IMR-90 (cell line): Measurements from ENCODE around the gene AREL1. TPM values are rescaled to one million over a fixed set of nuclear protein-coding genes. Genes with fewer than 3 reads are reported as not detected.

Source experiments
- ATAC-seq: fragments of 200-7000 bp; cut with Tn5 transposase; 2 replicates; pipeline ENCODE4 v1.9.1; 2020; ENCODE audit warnings: low read depth, mild to moderate bottlenecking, moderate library complexity
- BruUV-seq: library from RNA; stranded (reverse); fragments of 400-500 nt; replicated peaks from 2 replicates; lab custom pipeline; 2021; lab: Mats Ljungman, UMichigan
- CTCF ChIA-PET: fragments of 300-600 bp; formaldehyde crosslinking; extraction: SDS; loops from one replicate; lab custom pipeline; 2021; ENCODE audit warnings: antibody characterized with exemption; lab: Yijun Ruan, JAX
- POLR2A ChIA-PET: fragments of 300-600 bp; sonication (Branson Sonifier 250); formaldehyde crosslinking; loops from one replicate; lab custom pipeline; 2022; ENCODE audit warnings: antibody characterized with exemption; ENCODE audit not compliant: unreplicated experiment; lab: Charles Lee
- DNase-seq: peaks from one replicate; pipeline ENCODE4 v3.0.0; 2013
- H2AFZ ChIP-seq: replicated peaks from 2 replicates; pipeline ENCODE3; 2013; ENCODE audit warnings: low read length, mild to moderate bottlenecking; ENCODE audit not compliant: poor library complexity
- H2AK5ac ChIP-seq: 2 replicates; pipeline ENCODE4 v1.6.1; 2013; ENCODE audit warnings: low read depth, low read length, inconsistent platforms
- H2AK9ac ChIP-seq: replicated peaks from 2 replicates; pipeline ENCODE3; 2013; ENCODE audit warnings: mild to moderate bottlenecking, low read depth, low read length, moderate library complexity; ENCODE audit not compliant: poor library complexity
- H2BK120ac ChIP-seq: 2 replicates; pipeline ENCODE4 v1.6.1; 2013; ENCODE audit warnings: low read depth, low read length, inconsistent platforms
- H2BK15ac ChIP-seq: 3 replicates; pipeline ENCODE4 v1.6.1; 2013; ENCODE audit warnings: low read depth, low read length, inconsistent platforms
- H2BK20ac ChIP-seq: 2 replicates; pipeline ENCODE4 v1.6.1; 2013; ENCODE audit warnings: low read depth, mild to moderate bottlenecking, inconsistent platforms, low read length, moderate library complexity
- H2BK5ac ChIP-seq: 2 replicates; pipeline ENCODE4 v1.6.1; 2013; ENCODE audit warnings: mild to moderate bottlenecking, low read depth, low read length, inconsistent platforms; ENCODE audit not compliant: poor library complexity, severe bottlenecking
- H3K14ac ChIP-seq: replicated peaks from 2 replicates; pipeline ENCODE4 v1.6.1; 2013; ENCODE audit warnings: low read depth, low read length, inconsistent platforms
- H3K18ac ChIP-seq: 2 replicates; pipeline ENCODE4 v1.6.1; 2013; ENCODE audit warnings: low read depth, low read length, control low read depth
- H3K23ac ChIP-seq: 2 replicates; pipeline ENCODE4 v1.6.1; 2013; ENCODE audit warnings: low read depth, low read length, inconsistent platforms
- H3K27ac ChIP-seq: 2 replicates; pipeline ENCODE4 v1.5.1; 2013; ENCODE audit warnings: mild to moderate bottlenecking, control low read depth, low read length; ENCODE audit not compliant: insufficient read depth
- H3K27me3 ChIP-seq: 2 replicates; pipeline ENCODE4 v1.6.1; 2013; ENCODE audit warnings: low read length; ENCODE audit not compliant: control insufficient read depth, insufficient read depth
- H3K36me3 ChIP-seq: 2 replicates; pipeline ENCODE4 v1.6.1; 2013; ENCODE audit warnings: low read length, mixed read lengths; ENCODE audit not compliant: control insufficient read depth, insufficient read depth
- H3K4ac ChIP-seq: 2 replicates; pipeline ENCODE4 v1.6.1; 2013; ENCODE audit warnings: low read depth, low read length, inconsistent platforms
- H3K4me1 ChIP-seq: 2 replicates; pipeline ENCODE4 v1.6.1; 2013; ENCODE audit warnings: low read length, mixed read lengths; ENCODE audit not compliant: control insufficient read depth, insufficient read depth
- H3K4me2 ChIP-seq: 2 replicates; pipeline ENCODE4 v1.6.1; 2013; ENCODE audit warnings: low read depth, mild to moderate bottlenecking, control low read depth, low read length, moderate library complexity
- H3K4me3 ChIP-seq: 2 replicates; pipeline ENCODE4 v1.5.1; 2013; ENCODE audit warnings: low read depth, mild to moderate bottlenecking, control low read depth, low read length, moderate library complexity; ENCODE audit not compliant: insufficient read depth
- H3K56ac ChIP-seq: 2 replicates; pipeline ENCODE4 v1.6.1; 2013; ENCODE audit warnings: low read length, inconsistent platforms; ENCODE audit not compliant: insufficient read depth; ENCODE audit errors: extremely low read depth
- H3K79me1 ChIP-seq, 2 experiments: 2 replicates each; pipeline ENCODE4 v1.6.1; 2013; ENCODE audit warnings: low read length in 2 of 2, inconsistent platforms in 1 of 2, low read depth in 1 of 2
- H3K9ac ChIP-seq: 2 replicates; pipeline ENCODE4 v1.6.1; 2013; ENCODE audit warnings: low read depth, low read length, control low read depth
- H3K9me1 ChIP-seq: 2 replicates; pipeline ENCODE4 v1.6.1; 2013; ENCODE audit warnings: low read length, inconsistent platforms; ENCODE audit not compliant: insufficient read depth
- H3K9me3 ChIP-seq: 2 replicates; pipeline ENCODE4 v1.6.1; 2013; ENCODE audit warnings: low read length; ENCODE audit not compliant: control insufficient read depth, insufficient read depth
- H4K20me1 ChIP-seq: 2 replicates; pipeline ENCODE4 v1.6.1; 2013; ENCODE audit warnings: low read length, inconsistent platforms; ENCODE audit not compliant: insufficient read depth
- H4K5ac ChIP-seq: 2 replicates; pipeline ENCODE4 v1.6.1; 2013; ENCODE audit warnings: mild to moderate bottlenecking, low read depth, low read length, control low read depth
- H4K8ac ChIP-seq, 2 experiments: 2 replicates each; pipeline ENCODE4 v1.6.1; 2013; ENCODE audit warnings: low read depth in 2 of 2, low read length in 2 of 2, control low read depth in 1 of 2, inconsistent platforms in 1 of 2
- H4K91ac ChIP-seq: 2 replicates; pipeline ENCODE4 v1.6.1; 2013; ENCODE audit warnings: low read depth, low read length, inconsistent platforms; ENCODE audit not compliant: insufficient read depth
- BHLHE40 ChIP-seq: fragments of 150-350 bp; IDR thresholded peaks from 2 replicates; pipeline ENCODE4 v1.6.1; 2016; ENCODE audit warnings: mild to moderate bottlenecking, low read depth, low read length
- CHD1 ChIP-seq: IDR thresholded peaks from 2 replicates; pipeline ENCODE4 v1.6.1; 2012; ENCODE audit warnings: low read depth, low read length, improper control_type of control experiment
- FOS ChIP-seq: fragments of 150-350 bp; IDR thresholded peaks from 2 replicates; pipeline ENCODE4 v1.6.1; 2016; ENCODE audit warnings: low read depth, low read length
- MAZ ChIP-seq: IDR thresholded peaks from 2 replicates; pipeline ENCODE4 v1.6.1; 2012; ENCODE audit warnings: low read depth, mild to moderate bottlenecking, low read length, improper control_type of control experiment, moderate library complexity, borderline replicate concordance
- NFE2L2 ChIP-seq: fragments of 150-350 bp; IDR thresholded peaks from 2 replicates; pipeline ENCODE4 v1.6.1; 2016; ENCODE audit warnings: low read depth, mild to moderate bottlenecking, low read length
- POLR2A ChIP-seq: IDR thresholded peaks from 2 replicates; pipeline ENCODE4 v1.6.1; 2012; ENCODE audit warnings: mild to moderate bottlenecking, low read depth, low read length
- RAD21 ChIP-seq: IDR thresholded peaks from 2 replicates; pipeline ENCODE4 v1.6.1; 2012; ENCODE audit warnings: low read length, improper control_type of control experiment
- SMC3 ChIP-seq: fragments of 150-350 bp; IDR thresholded peaks from 2 replicates; pipeline ENCODE4 v1.6.1; 2016; ENCODE audit warnings: low read depth, mild to moderate bottlenecking, antibody characterized with exemption, low read length, moderate library complexity
- WGBS, 2 experiments: methylation state at CpG; one replicate each; pipeline versions ENCODE4 v1.1.5 to v1.1.7; 2013; ENCODE audit warnings: missing lambda C conversion rate in 2 of 2; ENCODE audit not compliant: insufficient read length in 1 of 2; ENCODE audit errors: extremely low coverage in 2 of 2; 5-methylcytosine and 5-hydroxymethylcytosine counted together
- dilution Hi-C: fragments of 300-500 bp; cut with HindIII; formaldehyde crosslinking; loops from one replicate; pipeline ENCODE4 v1.14.3; 2018; ENCODE audit warnings: low sequenced_read_pairs; ENCODE audit not compliant: unreplicated experiment
- in situ Hi-C: fragments of 300-500 bp; cut with MboI; formaldehyde crosslinking; loops from 3 replicates; pipeline ENCODE4 v1.14.3; 2019; ENCODE audit warnings: low sequenced_read_pairs, inconsistent platforms, mixed read lengths
- intact Hi-C: fragments of 100-400 bp; cut with micrococcal nuclease; formaldehyde crosslinking; loops from 2 replicates; pipeline ENCODE4 v1.10.0; 2022
- polyA plus RNA-seq, 3 experiments: library from polyadenylated mRNA; depleted of rRNA; stranded (reverse); fragments of >200 nt; gene quantifications; 2 replicates each; pipeline ENCODE4 v1.2.3, GENCODE V29; 2012; ENCODE audit warnings: low replicate concordance in 1 of 3
- total RNA-seq: library from RNA; depleted of rRNA; stranded (reverse); fragments of >200 nt; gene quantifications from 2 replicates; pipeline ENCODE4 v1.2.3, GENCODE V29; 2012
- TF ChIP-seq, protein P1 (sequence below): fragments of 150-350 bp; IDR thresholded peaks from 2 replicates; pipeline ENCODE4 v1.6.1; 2017; ENCODE audit warnings: mild to moderate bottlenecking, antibody characterized with exemption, low read length, low read depth
- TF ChIP-seq, protein P2 (sequence below): conservative IDR thresholded peaks from 2 replicates; pipeline ENCODE4 v1.5.1; 2012; ENCODE audit warnings: mild to moderate bottlenecking, low read depth, low read length, improper control_type of control experiment

The AREL1 gene
- total and polyA plus RNA-seq, 2 of the 4 experiments (the other 2 are of a cell fraction): 30.0 to 39.3 TPM

GRCh38 chr14:74705613-74706500 lies 7.0 kb downstream of the AREL1 start:
- no peak overlapping the region for H4K91ac ChIP-seq
- no peak overlapping the region for H3K23ac ChIP-seq
- no peak overlapping the region for H3K56ac ChIP-seq
- H3K36me3 ChIP-seq: no peaks in the 10 kb centered on the region
- WGBS, 2 experiments: no CpG with 5 or more reads among the region's 5 CpGs
- no peak overlapping the region for H3K14ac ChIP-seq
- H3K9me1 ChIP-seq: peaks cover 4% of the 10 kb centered on the region
- peak overlapping the region; percentile 29; the same call in 1 of the 2 replicates for H3K27ac ChIP-seq
- H2BK120ac ChIP-seq: no peak overlapping the region
- H3K4me2 ChIP-seq: peak overlapping the region; percentile 33; the same call in 1 of the 2 replicates
- H2AK5ac ChIP-seq: no peak overlapping the region
- no peak overlapping the region for H2AFZ ChIP-seq
- H4K5ac ChIP-seq: no peak overlapping the region
- no peak overlapping the region for H2BK20ac ChIP-seq
- H4K8ac ChIP-seq: no peak overlapping the region
- H3K4me1 ChIP-seq: peaks cover 2% of the 10 kb centered on the region; the same call in 1 of the 2 replicates
- H3K18ac ChIP-seq: 0 out of 2 replicates have a peak overlapping the region, but pooled peaks have one; percentile 13
- no peaks in the 10 kb centered on the region for H3K27me3 ChIP-seq
- H3K4me3 ChIP-seq: no peak overlapping the region
- H2BK15ac ChIP-seq: no peak overlapping the region
- intact Hi-C loops (no loop called here), dilution Hi-C loops (no loop called here), in situ Hi-C loops (no loop called here)
- ChIA-PET CTCF (interaction anchor here (0.6 kb wide), 1 partner anchor 1884 kb away, joined by 3 read pairs; no protein-coding TSS in a partner anchor), POLR2A (no interaction called here)
- ATAC-seq: peak; percentile 72; the same call in 1 of the 2 replicates
- no peak for DNase-seq
- no TSS peak for BruUV-seq
- TF ChIP-seq SMC3 (no peak), MAZ (no peak), CHD1 (no peak), BHLHE40 (no peak), POLR2A (no peak), NFE2L2 (no peak), FOS (no peak), RAD21 (no peak)
- TF ChIP-seq, protein P1, sequence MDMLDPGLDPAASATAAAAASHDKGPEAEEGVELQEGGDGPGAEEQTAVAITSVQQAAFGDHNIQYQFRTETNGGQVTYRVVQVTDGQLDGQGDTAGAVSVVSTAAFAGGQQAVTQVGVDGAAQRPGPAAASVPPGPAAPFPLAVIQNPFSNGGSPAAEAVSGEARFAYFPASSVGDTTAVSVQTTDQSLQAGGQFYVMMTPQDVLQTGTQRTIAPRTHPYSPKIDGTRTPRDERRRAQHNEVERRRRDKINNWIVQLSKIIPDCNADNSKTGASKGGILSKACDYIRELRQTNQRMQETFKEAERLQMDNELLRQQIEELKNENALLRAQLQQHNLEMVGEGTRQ: no peak
- TF ChIP-seq, protein P2, sequence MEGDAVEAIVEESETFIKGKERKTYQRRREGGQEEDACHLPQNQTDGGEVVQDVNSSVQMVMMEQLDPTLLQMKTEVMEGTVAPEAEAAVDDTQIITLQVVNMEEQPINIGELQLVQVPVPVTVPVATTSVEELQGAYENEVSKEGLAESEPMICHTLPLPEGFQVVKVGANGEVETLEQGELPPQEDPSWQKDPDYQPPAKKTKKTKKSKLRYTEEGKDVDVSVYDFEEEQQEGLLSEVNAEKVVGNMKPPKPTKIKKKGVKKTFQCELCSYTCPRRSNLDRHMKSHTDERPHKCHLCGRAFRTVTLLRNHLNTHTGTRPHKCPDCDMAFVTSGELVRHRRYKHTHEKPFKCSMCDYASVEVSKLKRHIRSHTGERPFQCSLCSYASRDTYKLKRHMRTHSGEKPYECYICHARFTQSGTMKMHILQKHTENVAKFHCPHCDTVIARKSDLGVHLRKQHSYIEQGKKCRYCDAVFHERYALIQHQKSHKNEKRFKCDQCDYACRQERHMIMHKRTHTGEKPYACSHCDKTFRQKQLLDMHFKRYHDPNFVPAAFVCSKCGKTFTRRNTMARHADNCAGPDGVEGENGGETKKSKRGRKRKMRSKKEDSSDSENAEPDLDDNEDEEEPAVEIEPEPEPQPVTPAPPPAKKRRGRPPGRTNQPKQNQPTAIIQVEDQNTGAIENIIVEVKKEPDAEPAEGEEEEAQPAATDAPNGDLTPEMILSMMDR: no peak
- H3K9ac ChIP-seq: no peak overlapping the region
- peaks cover 26% of the 10 kb centered on the region for H4K20me1 ChIP-seq
- H3K4ac ChIP-seq: no peak overlapping the region
- H3K9me3 ChIP-seq: peaks cover 3% of the 10 kb centered on the region; the same call in 1 of the 2 replicates
- peaks cover 27 to 52% of the 10 kb centered on the region in 2 experiments for H3K79me1 ChIP-seq
- H2AK9ac ChIP-seq: no peak overlapping the region
- H2BK5ac ChIP-seq: no peak overlapping the region
